ENCODE measurements around the gene RAB5IF. TPM values are rescaled to one million over a fixed set of nuclear protein-coding genes. Genes with fewer than 3 reads are reported as not detected.

Gene RAB5IF
- total RNA-seq, 1 donor from 2014 or later, result 64.3 TPM

DNA sequence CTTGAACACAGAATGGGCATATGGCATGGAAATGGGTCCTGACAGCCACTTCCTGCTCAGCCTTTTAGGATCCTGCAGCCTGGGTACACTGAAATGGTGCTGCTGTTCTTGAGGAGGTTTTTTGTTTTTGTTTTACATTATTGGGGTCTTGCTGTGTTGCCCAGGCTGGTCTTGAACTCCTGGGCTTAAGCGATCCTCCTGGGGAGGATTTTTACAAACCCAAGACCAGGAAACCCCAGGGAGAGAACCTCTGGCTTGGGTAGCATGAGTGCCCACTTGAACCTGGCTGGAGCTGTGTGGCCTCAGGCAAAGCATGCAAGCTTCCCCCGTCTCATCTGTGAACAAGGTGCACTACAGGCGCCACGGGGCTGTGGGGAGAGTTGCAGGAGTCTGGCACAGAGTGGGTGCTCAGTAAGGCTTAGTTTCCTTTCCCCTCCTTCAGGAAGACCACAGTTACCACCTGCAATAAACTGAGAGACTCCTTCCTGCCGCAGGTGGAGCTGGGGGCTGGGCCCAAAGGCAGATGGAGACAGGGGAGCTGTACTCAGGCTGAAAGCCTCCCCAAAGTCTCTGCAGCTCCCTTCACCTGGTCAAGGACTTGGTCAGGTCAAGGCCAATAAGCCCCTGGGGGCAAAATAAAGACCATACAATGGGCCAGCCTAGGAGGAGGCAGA lies 38.6 kb downstream of the RAB5IF start:
- Histone ChIP-seq H3K36me3 (no peaks in the 10 kb centered on the region), H3K9me3 (no peaks in the 10 kb centered on the region), H3K27ac (no peak overlapping the region), H3K4me1 (no peaks in the 10 kb centered on the region), H3K27me3 (no peaks in the 10 kb centered on the region), H3K4me3 (no peak overlapping the region)
- no peak for DNase-seq (ENCODE audit: extremely low spot score in 2 of 2)
- intact Hi-C loops (cut with DNase I), result no loop called here
- TF ChIP-seq, protein P1, sequence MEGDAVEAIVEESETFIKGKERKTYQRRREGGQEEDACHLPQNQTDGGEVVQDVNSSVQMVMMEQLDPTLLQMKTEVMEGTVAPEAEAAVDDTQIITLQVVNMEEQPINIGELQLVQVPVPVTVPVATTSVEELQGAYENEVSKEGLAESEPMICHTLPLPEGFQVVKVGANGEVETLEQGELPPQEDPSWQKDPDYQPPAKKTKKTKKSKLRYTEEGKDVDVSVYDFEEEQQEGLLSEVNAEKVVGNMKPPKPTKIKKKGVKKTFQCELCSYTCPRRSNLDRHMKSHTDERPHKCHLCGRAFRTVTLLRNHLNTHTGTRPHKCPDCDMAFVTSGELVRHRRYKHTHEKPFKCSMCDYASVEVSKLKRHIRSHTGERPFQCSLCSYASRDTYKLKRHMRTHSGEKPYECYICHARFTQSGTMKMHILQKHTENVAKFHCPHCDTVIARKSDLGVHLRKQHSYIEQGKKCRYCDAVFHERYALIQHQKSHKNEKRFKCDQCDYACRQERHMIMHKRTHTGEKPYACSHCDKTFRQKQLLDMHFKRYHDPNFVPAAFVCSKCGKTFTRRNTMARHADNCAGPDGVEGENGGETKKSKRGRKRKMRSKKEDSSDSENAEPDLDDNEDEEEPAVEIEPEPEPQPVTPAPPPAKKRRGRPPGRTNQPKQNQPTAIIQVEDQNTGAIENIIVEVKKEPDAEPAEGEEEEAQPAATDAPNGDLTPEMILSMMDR (IDR thresholded peaks at IDR 0.05), result no peak
- no peak for TF ChIP-seq POLR2A (IDR thresholded peaks at IDR 0.05)
- no peak for TF ChIP-seq POLR2AphosphoS5 (IDR thresholded peaks at IDR 0.05; ENCODE audit: insufficient read depth in 1 of 2, low read depth in 1 of 2)

- no peak for DNase-seq (ENCODE audit: extremely low spot score in 2 of 2)
- intact Hi-C loops (cut with DNase I), result no loop called here
- Histone ChIP-seq H3K27me3 (no peaks in the 10 kb centered on the region), H3K4me1 (no peaks in the 10 kb centered on the region), H3K4me3 (peak overlapping the region in 1 of 2 donors; percentile 25), H3K9me3 (no peaks in the 10 kb centered on the region), H3K27ac (no peak overlapping the region), H3K36me3 (no peaks in the 10 kb centered on the region)
- TF ChIP-seq POLR2AphosphoS5 (IDR thresholded peaks at IDR 0.05; ENCODE audit: insufficient read depth in 1 of 2, low read depth in 1 of 2) (no peak), POLR2A (IDR thresholded peaks at IDR 0.05) (no peak)
- TF ChIP-seq, protein P1 (IDR thresholded peaks at IDR 0.05), result no peak
Measured at GRCh38 chr20:36644706-36645095, 39.1 kb downstream of the RAB5IF start.

DNA sequence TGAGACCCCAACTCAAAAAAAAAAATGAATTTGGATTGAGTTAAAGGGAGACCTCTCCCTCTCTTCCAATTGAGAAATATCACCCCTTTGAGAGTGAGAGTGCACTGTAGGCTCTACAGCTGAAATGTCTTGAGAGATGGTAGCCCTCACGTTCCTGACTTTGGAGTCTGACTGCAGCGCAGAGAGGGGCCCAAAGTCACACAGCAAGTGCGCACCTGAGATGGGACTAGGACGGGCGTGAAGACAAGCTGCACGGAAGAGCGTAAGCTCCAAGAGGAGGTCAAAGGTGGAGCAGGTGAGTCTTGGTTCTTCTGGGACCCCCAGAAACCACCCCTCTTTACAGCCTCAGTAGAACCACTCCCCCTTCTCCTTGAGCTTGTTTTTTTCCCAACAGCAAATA lies 39.8 kb downstream of the RAB5IF start:
- intact Hi-C loops (cut with DNase I), result no loop called here
- H3K9me3 ChIP-seq, result no peaks in the 10 kb centered on the region
- no peak for DNase-seq (ENCODE audit: extremely low spot score in 2 of 2)
- H3K27ac ChIP-seq, result peak overlapping the region; percentile 12
- H3K4me1 ChIP-seq, result no peaks in the 10 kb centered on the region
- H3K27me3 ChIP-seq, result no peaks in the 10 kb centered on the region
- peak overlapping the region; percentile 19 to 25 for H3K4me3 ChIP-seq
- TF ChIP-seq POLR2AphosphoS5 (IDR thresholded peaks at IDR 0.05; ENCODE audit: insufficient read depth in 1 of 2, low read depth in 1 of 2), result no peak
- no peak for TF ChIP-seq POLR2A (IDR thresholded peaks at IDR 0.05)
- TF ChIP-seq, protein P1 (IDR thresholded peaks at IDR 0.05), result no peak
- H3K36me3 ChIP-seq, result no peaks in the 10 kb centered on the region

GRCh38 chr20:36645998-36646397 lies 40.4 kb downstream of the RAB5IF start, which contains the start of gene SLA2:
SLA2 (minus strand) TSS chr20:36646196; CDS start chr20:36641335, 4,861 bp downstream.
- peak within 1 kb of the TSS; percentile 19 to 25 for H3K4me3 ChIP-seq
- intact Hi-C loops (cut with DNase I), result no loop called here
- TF ChIP-seq, protein P1 (IDR thresholded peaks at IDR 0.05), result no peak
- TF ChIP-seq POLR2A (IDR thresholded peaks at IDR 0.05) (no peak), POLR2AphosphoS5 (IDR thresholded peaks at IDR 0.05; ENCODE audit: insufficient read depth in 1 of 2, low read depth in 1 of 2) (peak in 1 of 2 donors; percentile 51)
- DNase-seq (ENCODE audit: extremely low spot score in 2 of 2), result no peak
- no peaks in the 10 kb centered on the region for H3K4me1 ChIP-seq
- H3K36me3 ChIP-seq, result no peaks in the 10 kb centered on the region
- no peaks in the 10 kb centered on the region for H3K27me3 ChIP-seq
- peak within 1 kb of the TSS; percentile 12 for H3K27ac ChIP-seq
- H3K9me3 ChIP-seq, result no peaks in the 10 kb centered on the region

DNA sequence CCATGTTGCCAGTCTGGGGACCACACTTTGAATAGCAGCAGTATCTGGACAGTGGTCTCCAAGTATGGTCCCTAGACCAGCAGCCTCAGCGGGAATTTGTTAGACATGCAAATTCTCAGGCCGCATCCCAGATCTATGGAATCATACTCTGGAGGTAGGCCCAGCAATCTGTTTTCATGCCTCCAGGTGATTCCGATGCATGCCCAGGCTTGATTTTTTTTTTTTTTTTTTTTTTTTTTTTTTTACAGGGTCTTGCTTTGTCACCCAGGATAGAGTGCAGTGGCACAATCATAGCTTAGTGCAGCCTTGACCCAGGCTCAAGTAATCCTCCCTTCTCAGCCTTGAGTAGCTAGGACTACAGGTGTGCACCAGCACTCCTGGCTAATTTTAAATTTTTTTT lies 41.1 kb downstream of the RAB5IF start:
- Histone ChIP-seq H3K27me3 (no peaks in the 10 kb centered on the region), H3K4me3 (no peak overlapping the region), H3K27ac (no peak overlapping the region), H3K9me3 (no peaks in the 10 kb centered on the region), H3K4me1 (no peaks in the 10 kb centered on the region), H3K36me3 (no peaks in the 10 kb centered on the region)
- intact Hi-C loops (cut with DNase I), result no loop called here
- DNase-seq (ENCODE audit: extremely low spot score in 2 of 2), result no peak
- TF ChIP-seq POLR2A (IDR thresholded peaks at IDR 0.05), result no peak
- TF ChIP-seq, protein P1 (IDR thresholded peaks at IDR 0.05), result no peak
- TF ChIP-seq POLR2AphosphoS5 (IDR thresholded peaks at IDR 0.05; ENCODE audit: insufficient read depth in 1 of 2, low read depth in 1 of 2), result no peak

Data from vagina (tissue), 2 donors.